OCI-M1 (cell line): ENCODE measurements around the gene ZKSCAN1.
A peak's percentile ranks its signal among the peaks of the same experiment; 100 is the strongest.
"Not testable (repeated sequence)": the region's sequence is repeated elsewhere in the genome, so short reads cannot be mapped to it uniquely, and the experiment has no call there.

Experiments used
- DNase-seq: peaks from one replicate; lab custom pipeline; 2025; lab: John Stamatoyannopoulos, UW

Gene ZKSCAN1

GRCh38 chr7:100003711-100004661, 11.4 kb upstream of the ZKSCAN1 start:
- no peak for DNase-seq

- DNase-seq = peak; percentile 22
Observed at GRCh38 chr7:100007887-100008286, 7.5 kb upstream of the ZKSCAN1 start.

- DNase-seq = no peak
Observed at GRCh38 chr7:100008525-100008924, 6.9 kb upstream of the ZKSCAN1 start.

GRCh38 chr7:100009952-100010351, 5.4 kb upstream of the ZKSCAN1 start:
- not testable (repeated sequence) for DNase-seq

GRCh38 chr7:100010901-100011300, 4.5 kb upstream of the ZKSCAN1 start:
- no peak for DNase-seq

- no peak for DNase-seq
Observed at GRCh38 chr7:100011516-100011915, 3.9 kb upstream of the ZKSCAN1 start.

- DNase-seq = peak; percentile 31
Observed at GRCh38 chr7:100012385-100013327, 2.7 kb upstream of the ZKSCAN1 start.

- DNase-seq = no peak
Observed at GRCh38 chr7:100013328-100013676, 2.1 kb upstream of the ZKSCAN1 start.

GRCh38 chr7:100016215-100016901, 962 bp downstream of the ZKSCAN1 start:
- no peak for DNase-seq

GRCh38 chr7:100017300-100017699, 1.9 kb downstream of the ZKSCAN1 start:
- DNase-seq = no peak

GRCh38 chr7:100017875-100018274, 2.5 kb downstream of the ZKSCAN1 start:
- DNase-seq = no peak

GRCh38 chr7:100019908-100020307, 4.5 kb downstream of the ZKSCAN1 start:
- no peak for DNase-seq

GRCh38 chr7:100021297-100021696, 5.9 kb downstream of the ZKSCAN1 start:
- no peak for DNase-seq

GRCh38 chr7:100022621-100023020, 7.2 kb downstream of the ZKSCAN1 start:
- no peak for DNase-seq

- no peak for DNase-seq
Observed at GRCh38 chr7:100023526-100023925, 8.1 kb downstream of the ZKSCAN1 start.

GRCh38 chr7:100024020-100024619, 8.7 kb downstream of the ZKSCAN1 start:
- no peak for DNase-seq

- DNase-seq = no peak
Observed at GRCh38 chr7:100027197-100027596, 11.8 kb downstream of the ZKSCAN1 start.

- no peak for DNase-seq
Observed at GRCh38 chr7:100029596-100029995, 14.2 kb downstream of the ZKSCAN1 start.

GRCh38 chr7:100033526-100033925, 18.1 kb downstream of the ZKSCAN1 start:
- DNase-seq = no peak

GRCh38 chr7:100034871-100035510, 19.6 kb downstream of the ZKSCAN1 start:
- DNase-seq = no peak

GRCh38 chr7:100035876-100036275, 20.5 kb downstream of the ZKSCAN1 start:
- DNase-seq = no peak
